GM21825 (cell line): ENCODE data around the gene TTC7B.
"Not testable (repeated sequence)": the region's sequence is repeated elsewhere in the genome, so short reads cannot be mapped to it uniquely, and the experiment has no call there.

ENCODE experiments used
- ATAC-seq: cut with Tn5 transposase; IDR thresholded peaks from one replicate; pipeline ENCODE4 v1.9.1; 2021; ENCODE audit warnings: mild to moderate bottlenecking, moderate library complexity; ENCODE audit not compliant: unreplicated experiment

TTC7B gene

GRCh38 chr14:90815822-90816662 is at the start of gene TTC7B:
TSS of gene TTC7B (minus strand) at chr14:90816430. CDS start at chr14:90816295, 135 bp downstream.
- peak; percentile 79 for ATAC-seq

GRCh38 chr14:90864741-90865140 is 48.5 kb upstream of the TTC7B start:
- no peak for ATAC-seq

GRCh38 chr14:90858511-90858910 is 42.3 kb upstream of the TTC7B start:
- ATAC-seq, result no peak

- no peak for ATAC-seq
These were observed 41.6 kb upstream of the TTC7B start for GRCh38 chr14:90857866-90858265.

- ATAC-seq, result not testable (repeated sequence)
These were observed 39.9 kb upstream of the TTC7B start for GRCh38 chr14:90856115-90856514.

GRCh38 chr14:90853116-90853515 is 36.9 kb upstream of the TTC7B start:
- ATAC-seq, result no peak

- no peak for ATAC-seq
These were observed 35.3 kb upstream of the TTC7B start for GRCh38 chr14:90851327-90852036.

- no peak for ATAC-seq
These were observed 34.3 kb upstream of the TTC7B start for GRCh38 chr14:90850487-90850886.

- ATAC-seq, result no peak
These were observed 33.7 kb upstream of the TTC7B start for GRCh38 chr14:90849787-90850444.

GRCh38 chr14:90848944-90849731 is 32.9 kb upstream of the TTC7B start:
- ATAC-seq, result no peak

- no peak for ATAC-seq
These were observed 30.3 kb upstream of the TTC7B start for GRCh38 chr14:90846511-90846910.

- no peak for ATAC-seq
These were observed 28.1 kb upstream of the TTC7B start for GRCh38 chr14:90844321-90844720.

- ATAC-seq, result no peak
These were observed 26.5 kb upstream of the TTC7B start for GRCh38 chr14:90842726-90843125.

GRCh38 chr14:90840667-90841066 is 24.4 kb upstream of the TTC7B start:
- not testable (repeated sequence) for ATAC-seq

GRCh38 chr14:90839889-90840266 is 23.6 kb upstream of the TTC7B start:
- no peak for ATAC-seq

- no peak for ATAC-seq
These were observed 23.0 kb upstream of the TTC7B start for GRCh38 chr14:90839024-90839888.

- not testable (repeated sequence) for ATAC-seq
These were observed 22.3 kb upstream of the TTC7B start for GRCh38 chr14:90838531-90838930.

GRCh38 chr14:90837355-90837754 is 21.1 kb upstream of the TTC7B start:
- ATAC-seq, result no peak

GRCh38 chr14:90836692-90837063 is 20.4 kb upstream of the TTC7B start:
- no peak for ATAC-seq

GRCh38 chr14:90831821-90832220 is 15.6 kb upstream of the TTC7B start:
- no peak for ATAC-seq
